GM12874 (cell line): ENCODE measurements around the gene RASGRP1.

Source experiments
- TF ChIP-seq, protein P1 (sequence below): IDR thresholded peaks from 2 replicates; pipeline ENCODE4 v1.5.1; 2011; ENCODE audit warnings: low read depth, mild to moderate bottlenecking, control low read depth, low read length, moderate library complexity; ENCODE audit not compliant: insufficient read depth

RASGRP1 gene

DNA sequence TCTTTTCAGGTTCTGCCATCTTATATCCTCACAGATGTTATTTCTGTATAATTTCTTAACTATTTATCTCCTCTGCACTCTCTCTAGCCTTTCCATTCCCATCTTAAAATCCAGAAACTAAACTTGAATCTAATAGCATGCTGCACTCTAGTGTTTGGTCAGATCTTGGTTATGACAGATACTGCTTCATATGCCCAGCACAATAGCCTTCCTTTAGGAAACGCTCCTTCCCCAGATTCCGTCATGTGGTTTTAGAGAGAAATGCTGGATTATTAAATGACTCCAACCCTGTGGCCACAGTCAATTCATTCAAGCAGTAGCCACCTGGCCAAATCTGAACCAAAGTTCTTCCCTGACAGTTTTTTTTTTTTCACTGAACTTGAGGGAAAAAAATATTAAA, 19.4 kb downstream of the RASGRP1 start:
- TF ChIP-seq, protein P1, sequence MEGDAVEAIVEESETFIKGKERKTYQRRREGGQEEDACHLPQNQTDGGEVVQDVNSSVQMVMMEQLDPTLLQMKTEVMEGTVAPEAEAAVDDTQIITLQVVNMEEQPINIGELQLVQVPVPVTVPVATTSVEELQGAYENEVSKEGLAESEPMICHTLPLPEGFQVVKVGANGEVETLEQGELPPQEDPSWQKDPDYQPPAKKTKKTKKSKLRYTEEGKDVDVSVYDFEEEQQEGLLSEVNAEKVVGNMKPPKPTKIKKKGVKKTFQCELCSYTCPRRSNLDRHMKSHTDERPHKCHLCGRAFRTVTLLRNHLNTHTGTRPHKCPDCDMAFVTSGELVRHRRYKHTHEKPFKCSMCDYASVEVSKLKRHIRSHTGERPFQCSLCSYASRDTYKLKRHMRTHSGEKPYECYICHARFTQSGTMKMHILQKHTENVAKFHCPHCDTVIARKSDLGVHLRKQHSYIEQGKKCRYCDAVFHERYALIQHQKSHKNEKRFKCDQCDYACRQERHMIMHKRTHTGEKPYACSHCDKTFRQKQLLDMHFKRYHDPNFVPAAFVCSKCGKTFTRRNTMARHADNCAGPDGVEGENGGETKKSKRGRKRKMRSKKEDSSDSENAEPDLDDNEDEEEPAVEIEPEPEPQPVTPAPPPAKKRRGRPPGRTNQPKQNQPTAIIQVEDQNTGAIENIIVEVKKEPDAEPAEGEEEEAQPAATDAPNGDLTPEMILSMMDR, result no peak

GRCh38 chr15:38541026-38541425, 23.6 kb downstream of the RASGRP1 start:
- TF ChIP-seq, protein P1, result no peak

- TF ChIP-seq, protein P1, result no peak
Observed at GRCh38 chr15:38540510-38540909, 24.1 kb downstream of the RASGRP1 start.

- TF ChIP-seq, protein P1, result no peak
Observed at GRCh38 chr15:38539008-38539343, 25.6 kb downstream of the RASGRP1 start.

- TF ChIP-seq, protein P1, result no peak
Observed at GRCh38 chr15:38538328-38539007, 26.1 kb downstream of the RASGRP1 start.

DNA sequence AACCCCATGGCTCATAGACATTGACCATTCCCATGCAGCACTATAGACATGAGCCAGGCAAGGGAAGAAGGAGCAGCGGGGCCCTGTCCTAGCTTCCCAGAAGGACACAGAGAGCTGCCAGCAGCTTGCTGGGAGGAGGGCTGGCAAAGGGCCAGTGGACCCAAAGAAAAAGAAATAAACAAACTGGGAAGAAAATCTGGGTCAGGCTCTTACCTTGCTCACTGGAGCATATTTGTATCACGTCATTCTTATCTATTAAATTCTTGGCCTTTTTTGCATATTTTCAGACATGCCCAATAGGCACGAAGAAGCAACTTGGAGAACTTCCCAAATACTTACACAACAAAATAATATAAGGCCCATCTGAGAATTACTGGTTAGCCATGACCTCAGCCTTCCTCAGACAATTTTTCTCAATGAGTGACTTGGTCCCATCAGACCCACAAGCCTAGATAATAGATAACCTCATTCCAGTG, 28.4 kb downstream of the RASGRP1 start:
- TF ChIP-seq, protein P1, result no peak

- TF ChIP-seq, protein P1, result no peak
Observed at GRCh38 chr15:38535491-38536200, 29.0 kb downstream of the RASGRP1 start.
